Fibroblast of the aortic adventitia (primary cell): ENCODE measurements around the gene WDR27. TPM values are rescaled to one million over a fixed set of nuclear protein-coding genes. Genes with fewer than 3 reads are reported as not detected.

Source experiments
- DNase-seq: peaks from one replicate; pipeline ENCODE4 v3.0.0-alpha.2; 2010; ENCODE audit warnings: low read depth
- H3K4me3 ChIP-seq: 2 replicates; pipeline ENCODE4 v1.5.1; 2011; ENCODE audit warnings: low read depth, mild to moderate bottlenecking, control low read depth, low read length, moderate library complexity
- total RNA-seq: library from RNA; depleted of rRNA; stranded (reverse); fragments of >200 nt; gene quantifications from 2 replicates; pipeline ENCODE4 v1.2.3, GENCODE V29; 2012; ENCODE audit warnings: low replicate concordance
- TF ChIP-seq, protein P1 (sequence below): IDR thresholded peaks from 2 replicates; pipeline ENCODE4 v1.5.1; 2011; ENCODE audit warnings: mild to moderate bottlenecking, low read length, control low read depth, inconsistent platforms; ENCODE audit not compliant: insufficient read depth

Gene WDR27
- total RNA-seq, 1 donor, result 19.9 TPM

DNA sequence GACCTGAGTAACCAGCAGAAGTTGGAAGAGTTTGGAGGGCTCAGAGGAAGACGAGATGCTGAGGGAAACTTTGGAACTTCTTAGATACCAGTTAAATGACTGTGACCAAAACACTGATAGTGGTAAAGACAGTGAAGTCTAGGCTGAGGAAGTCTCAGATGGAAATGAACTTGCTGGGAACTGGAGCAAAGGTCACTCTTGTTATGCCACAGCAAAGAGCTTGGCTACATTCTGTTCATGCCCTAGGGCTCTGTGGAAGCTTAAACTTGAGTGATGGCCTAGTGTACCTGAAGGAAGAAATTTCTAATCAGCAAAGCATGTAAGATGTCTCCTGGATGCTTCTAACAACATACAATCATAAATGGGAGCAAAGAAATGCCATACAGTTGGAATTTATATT lies 24.7 kb downstream of the WDR27 start:
- TF ChIP-seq, protein P1, sequence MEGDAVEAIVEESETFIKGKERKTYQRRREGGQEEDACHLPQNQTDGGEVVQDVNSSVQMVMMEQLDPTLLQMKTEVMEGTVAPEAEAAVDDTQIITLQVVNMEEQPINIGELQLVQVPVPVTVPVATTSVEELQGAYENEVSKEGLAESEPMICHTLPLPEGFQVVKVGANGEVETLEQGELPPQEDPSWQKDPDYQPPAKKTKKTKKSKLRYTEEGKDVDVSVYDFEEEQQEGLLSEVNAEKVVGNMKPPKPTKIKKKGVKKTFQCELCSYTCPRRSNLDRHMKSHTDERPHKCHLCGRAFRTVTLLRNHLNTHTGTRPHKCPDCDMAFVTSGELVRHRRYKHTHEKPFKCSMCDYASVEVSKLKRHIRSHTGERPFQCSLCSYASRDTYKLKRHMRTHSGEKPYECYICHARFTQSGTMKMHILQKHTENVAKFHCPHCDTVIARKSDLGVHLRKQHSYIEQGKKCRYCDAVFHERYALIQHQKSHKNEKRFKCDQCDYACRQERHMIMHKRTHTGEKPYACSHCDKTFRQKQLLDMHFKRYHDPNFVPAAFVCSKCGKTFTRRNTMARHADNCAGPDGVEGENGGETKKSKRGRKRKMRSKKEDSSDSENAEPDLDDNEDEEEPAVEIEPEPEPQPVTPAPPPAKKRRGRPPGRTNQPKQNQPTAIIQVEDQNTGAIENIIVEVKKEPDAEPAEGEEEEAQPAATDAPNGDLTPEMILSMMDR, result no peak
- no peak overlapping the region for H3K4me3 ChIP-seq

GRCh38 chr6:169675011-169675410 lies 26.8 kb downstream of the WDR27 start:
- DNase-seq, result no peak
- TF ChIP-seq, protein P1, result no peak
- no peak overlapping the region for H3K4me3 ChIP-seq

More for the DNA sequence above, 24.7 kb downstream of the WDR27 start:
- no peak for DNase-seq

DNA sequence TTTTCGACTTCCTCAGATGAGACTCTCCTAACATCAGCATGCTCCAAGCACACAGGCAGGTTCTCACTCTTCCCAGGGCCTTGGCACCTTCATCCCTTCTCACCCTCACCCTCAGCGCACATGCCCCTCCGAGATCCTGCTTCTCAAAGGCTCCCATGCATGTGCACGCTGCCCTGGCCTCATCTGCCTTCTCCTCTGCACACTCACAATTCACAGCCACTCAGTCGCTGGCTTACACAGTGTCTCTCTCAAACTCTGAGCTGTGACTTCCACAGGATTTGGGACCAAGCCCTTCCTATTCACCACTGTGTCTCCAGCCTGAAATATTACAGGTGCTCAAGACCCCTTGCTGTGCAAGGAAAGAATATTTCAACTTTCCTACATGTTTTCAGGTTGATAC lies 30.3 kb downstream of the WDR27 start:
- TF ChIP-seq, protein P1, result no peak
- no peak for DNase-seq
- no peak overlapping the region for H3K4me3 ChIP-seq

DNA sequence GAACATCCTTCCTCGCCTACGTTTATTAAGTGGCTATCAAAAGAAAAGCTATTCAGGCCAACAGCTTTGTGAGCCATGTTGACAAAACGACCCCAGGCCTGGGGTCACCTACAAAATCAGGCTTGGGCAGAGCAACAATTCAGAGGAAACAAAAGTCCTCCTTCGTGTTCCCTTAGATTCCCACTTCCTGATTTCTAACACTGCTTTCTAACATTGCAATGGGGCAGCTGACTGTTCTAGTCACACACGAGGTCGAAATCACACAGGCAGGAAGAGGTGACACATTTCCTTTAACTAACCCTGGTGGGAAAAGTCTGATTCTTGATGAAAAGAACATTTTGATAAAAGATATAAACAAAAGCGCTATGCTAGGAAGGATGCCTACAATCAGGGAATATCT lies 31.9 kb downstream of the WDR27 start:
- no peak overlapping the region for H3K4me3 ChIP-seq
- TF ChIP-seq, protein P1, result no peak
- no peak for DNase-seq

GRCh38 chr6:169669147-169669546 lies 32.7 kb downstream of the WDR27 start:
- H3K4me3 ChIP-seq, result no peak overlapping the region
- no peak for DNase-seq
- TF ChIP-seq, protein P1, result no peak

GRCh38 chr6:169668203-169668847 lies 33.5 kb downstream of the WDR27 start:
- TF ChIP-seq, protein P1, result no peak

GRCh38 chr6:169667716-169668115 lies 34.1 kb downstream of the WDR27 start:
- DNase-seq, result no peak
- TF ChIP-seq, protein P1, result no peak
- no peak overlapping the region for H3K4me3 ChIP-seq

More at GRCh38 chr6:169668203-169668847, 33.5 kb downstream of the WDR27 start:
- H3K4me3 ChIP-seq, result no peak overlapping the region
- DNase-seq, result no peak
